ENCODE measurements around the gene ZNF219. TPM values are rescaled to one million over a fixed set of nuclear protein-coding genes. Genes with fewer than 3 reads are reported as not detected.

Gene ZNF219
- total and polyA plus RNA-seq, 2 of the 13 experiments (the other 11 are each of a cell fraction or from before 2014, with no cell fraction given), result 34.5 to 36.6 TPM

DNA sequence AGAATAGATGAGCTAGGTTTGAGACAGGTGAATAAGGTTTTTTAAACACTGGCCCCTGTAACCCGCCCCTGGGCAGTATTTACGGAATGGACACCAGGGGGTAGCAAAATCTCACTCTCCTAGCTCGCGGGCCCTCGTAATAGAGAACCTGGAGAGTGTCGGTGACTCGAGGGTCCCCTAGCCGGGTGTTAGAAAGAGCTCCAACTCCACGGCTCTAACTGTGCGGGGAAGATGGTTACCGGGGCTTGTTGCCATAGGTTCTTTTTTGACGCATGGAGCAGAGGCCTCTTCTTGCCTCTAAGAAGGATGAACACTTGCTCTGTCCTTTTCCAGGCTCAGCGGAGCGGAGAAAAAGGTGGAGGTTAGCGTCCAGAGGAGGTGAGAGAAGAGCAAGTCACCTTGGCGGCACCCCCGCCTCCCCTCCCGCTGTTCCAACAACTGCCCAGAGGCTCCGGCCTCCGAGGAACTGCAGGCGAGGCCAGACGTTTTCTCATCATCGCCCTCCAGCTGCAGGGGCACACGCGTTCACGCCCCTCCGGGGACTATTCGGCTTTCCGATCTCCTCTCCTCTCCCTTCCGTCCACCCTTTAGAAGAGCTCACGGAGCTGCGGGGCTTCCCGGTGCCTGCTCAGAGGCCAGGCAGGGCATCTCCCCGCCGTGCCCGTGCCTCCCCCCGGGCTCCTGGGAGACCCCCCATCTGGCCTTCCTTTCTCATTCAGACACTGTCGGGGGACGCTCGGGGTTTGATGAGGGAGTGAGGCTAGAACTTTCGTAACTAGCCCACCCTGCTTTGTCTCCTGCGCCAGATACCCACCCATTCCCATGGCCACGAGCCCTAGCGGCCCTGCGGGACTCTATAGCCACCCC lies 29.7 kb downstream of the ZNF219 start (continued):
- TF ChIP-seq, protein P1, sequence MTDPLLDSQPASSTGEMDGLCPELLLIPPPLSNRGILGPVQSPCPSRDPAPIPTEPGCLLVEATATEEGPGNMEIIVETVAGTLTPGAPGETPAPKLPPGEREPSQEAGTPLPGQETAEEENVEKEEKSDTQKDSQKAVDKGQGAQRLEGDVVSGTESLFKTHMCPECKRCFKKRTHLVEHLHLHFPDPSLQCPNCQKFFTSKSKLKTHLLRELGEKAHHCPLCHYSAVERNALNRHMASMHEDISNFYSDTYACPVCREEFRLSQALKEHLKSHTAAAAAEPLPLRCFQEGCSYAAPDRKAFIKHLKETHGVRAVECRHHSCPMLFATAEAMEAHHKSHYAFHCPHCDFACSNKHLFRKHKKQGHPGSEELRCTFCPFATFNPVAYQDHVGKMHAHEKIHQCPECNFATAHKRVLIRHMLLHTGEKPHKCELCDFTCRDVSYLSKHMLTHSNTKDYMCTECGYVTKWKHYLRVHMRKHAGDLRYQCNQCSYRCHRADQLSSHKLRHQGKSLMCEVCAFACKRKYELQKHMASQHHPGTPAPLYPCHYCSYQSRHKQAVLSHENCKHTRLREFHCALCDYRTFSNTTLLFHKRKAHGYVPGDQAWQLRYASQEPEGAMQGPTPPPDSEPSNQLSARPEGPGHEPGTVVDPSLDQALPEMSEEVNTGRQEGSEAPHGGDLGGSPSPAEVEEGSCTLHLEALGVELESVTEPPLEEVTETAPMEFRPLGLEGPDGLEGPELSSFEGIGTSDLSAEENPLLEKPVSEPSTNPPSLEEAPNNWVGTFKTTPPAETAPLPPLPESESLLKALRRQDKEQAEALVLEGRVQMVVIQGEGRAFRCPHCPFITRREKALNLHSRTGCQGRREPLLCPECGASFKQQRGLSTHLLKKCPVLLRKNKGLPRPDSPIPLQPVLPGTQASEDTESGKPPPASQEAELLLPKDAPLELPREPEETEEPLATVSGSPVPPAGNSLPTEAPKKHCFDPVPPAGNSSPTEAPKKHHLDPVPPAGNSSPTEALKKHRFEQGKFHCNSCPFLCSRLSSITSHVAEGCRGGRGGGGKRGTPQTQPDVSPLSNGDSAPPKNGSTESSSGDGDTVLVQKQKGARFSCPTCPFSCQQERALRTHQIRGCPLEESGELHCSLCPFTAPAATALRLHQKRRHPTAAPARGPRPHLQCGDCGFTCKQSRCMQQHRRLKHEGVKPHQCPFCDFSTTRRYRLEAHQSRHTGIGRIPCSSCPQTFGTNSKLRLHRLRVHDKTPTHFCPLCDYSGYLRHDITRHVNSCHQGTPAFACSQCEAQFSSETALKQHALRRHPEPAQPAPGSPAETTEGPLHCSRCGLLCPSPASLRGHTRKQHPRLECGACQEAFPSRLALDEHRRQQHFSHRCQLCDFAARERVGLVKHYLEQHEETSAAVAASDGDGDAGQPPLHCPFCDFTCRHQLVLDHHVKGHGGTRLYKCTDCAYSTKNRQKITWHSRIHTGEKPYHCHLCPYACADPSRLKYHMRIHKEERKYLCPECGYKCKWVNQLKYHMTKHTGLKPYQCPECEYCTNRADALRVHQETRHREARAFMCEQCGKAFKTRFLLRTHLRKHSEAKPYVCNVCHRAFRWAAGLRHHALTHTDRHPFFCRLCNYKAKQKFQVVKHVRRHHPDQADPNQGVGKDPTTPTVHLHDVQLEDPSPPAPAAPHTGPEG (CRISPR knock-in tag; IDR thresholded peaks at IDR 0.05), result no peak
- TF ChIP-seq KLF16 (CRISPR knock-in tag; IDR thresholded peaks at IDR 0.05) (peak in 1 of 2 experiments; percentile 50; a peak in 1 of 4 replicates), ZNF577 (CRISPR knock-in tag; IDR thresholded peaks at IDR 0.05; ENCODE audit: borderline replicate concordance, low read depth) (no peak), ZNF20 (CRISPR knock-in tag; IDR thresholded peaks at IDR 0.05) (no peak), REXO4 (CRISPR knock-in tag; IDR thresholded peaks at IDR 0.05; ENCODE audit: borderline replicate concordance) (no peak), ZNF274 (CRISPR knock-in tag; IDR thresholded peaks at IDR 0.05) (peak; percentile 46; the same call in 1 of the 2 replicates), ZNF670 (CRISPR knock-in tag; IDR thresholded peaks at IDR 0.05; ENCODE audit: borderline replicate concordance) (no peak), ZKSCAN5 (CRISPR knock-in tag; IDR thresholded peaks at IDR 0.05) (peak; percentile 95), TSC22D2 (CRISPR knock-in tag; IDR thresholded peaks at IDR 0.05; ENCODE audit: borderline replicate concordance) (no peak), KDM5B (CRISPR knock-in tag; IDR thresholded peaks at IDR 0.05; ENCODE audit: borderline replicate concordance) (peak; percentile 28), ZNF17 (CRISPR knock-in tag; IDR thresholded peaks at IDR 0.05) (no peak), HDAC2 (CRISPR knock-in tag; IDR thresholded peaks at IDR 0.05) (peak; percentile 21; the same call in 1 of the 2 replicates), KAT8 (CRISPR knock-in tag; IDR thresholded peaks at IDR 0.05) (peak; percentile 45; the same call in 1 of the 2 replicates), ARNT (IDR thresholded peaks at IDR 0.05) (no peak), ZNF251 (CRISPR knock-in tag; IDR thresholded peaks at IDR 0.05) (no peak), RELA (CRISPR knock-in tag; IDR thresholded peaks at IDR 0.05) (no peak), ARID2 (CRISPR knock-in tag; IDR thresholded peaks at IDR 0.05; ENCODE audit: borderline replicate concordance) (no peak), ZNF136 (CRISPR knock-in tag; IDR thresholded peaks at IDR 0.05; ENCODE audit: low read depth) (0 out of 2 replicates have a peak, but pooled peaks have one; percentile 69), MTA3 (CRISPR knock-in tag; IDR thresholded peaks at IDR 0.05) (no peak)
- TF ChIP-seq, protein P2, sequence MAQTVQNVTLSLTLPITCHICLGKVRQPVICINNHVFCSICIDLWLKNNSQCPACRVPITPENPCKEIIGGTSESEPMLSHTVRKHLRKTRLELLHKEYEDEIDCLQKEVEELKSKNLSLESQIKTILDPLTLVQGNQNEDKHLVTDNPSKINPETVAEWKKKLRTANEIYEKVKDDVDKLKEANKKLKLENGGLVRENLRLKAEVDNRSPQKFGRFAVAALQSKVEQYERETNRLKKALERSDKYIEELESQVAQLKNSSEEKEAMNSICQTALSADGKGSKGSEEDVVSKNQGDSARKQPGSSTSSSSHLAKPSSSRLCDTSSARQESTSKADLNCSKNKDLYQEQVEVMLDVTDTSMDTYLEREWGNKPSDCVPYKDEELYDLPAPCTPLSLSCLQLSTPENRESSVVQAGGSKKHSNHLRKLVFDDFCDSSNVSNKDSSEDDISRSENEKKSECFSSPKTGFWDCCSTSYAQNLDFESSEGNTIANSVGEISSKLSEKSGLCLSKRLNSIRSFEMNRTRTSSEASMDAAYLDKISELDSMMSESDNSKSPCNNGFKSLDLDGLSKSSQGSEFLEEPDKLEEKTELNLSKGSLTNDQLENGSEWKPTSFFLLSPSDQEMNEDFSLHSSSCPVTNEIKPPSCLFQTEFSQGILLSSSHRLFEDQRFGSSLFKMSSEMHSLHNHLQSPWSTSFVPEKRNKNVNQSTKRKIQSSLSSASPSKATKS (CRISPR knock-in tag; IDR thresholded peaks at IDR 0.05), result no peak

All from HepG2 (cell line).